ENCODE results near the gene MRS2.
"Not testable (repeated sequence)": the region's sequence is repeated elsewhere in the genome, so short reads cannot be mapped to it uniquely, and the experiment has no call there.

MRS2 gene, protein sequence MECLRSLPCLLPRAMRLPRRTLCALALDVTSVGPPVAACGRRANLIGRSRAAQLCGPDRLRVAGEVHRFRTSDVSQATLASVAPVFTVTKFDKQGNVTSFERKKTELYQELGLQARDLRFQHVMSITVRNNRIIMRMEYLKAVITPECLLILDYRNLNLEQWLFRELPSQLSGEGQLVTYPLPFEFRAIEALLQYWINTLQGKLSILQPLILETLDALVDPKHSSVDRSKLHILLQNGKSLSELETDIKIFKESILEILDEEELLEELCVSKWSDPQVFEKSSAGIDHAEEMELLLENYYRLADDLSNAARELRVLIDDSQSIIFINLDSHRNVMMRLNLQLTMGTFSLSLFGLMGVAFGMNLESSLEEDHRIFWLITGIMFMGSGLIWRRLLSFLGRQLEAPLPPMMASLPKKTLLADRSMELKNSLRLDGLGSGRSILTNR

DNA sequence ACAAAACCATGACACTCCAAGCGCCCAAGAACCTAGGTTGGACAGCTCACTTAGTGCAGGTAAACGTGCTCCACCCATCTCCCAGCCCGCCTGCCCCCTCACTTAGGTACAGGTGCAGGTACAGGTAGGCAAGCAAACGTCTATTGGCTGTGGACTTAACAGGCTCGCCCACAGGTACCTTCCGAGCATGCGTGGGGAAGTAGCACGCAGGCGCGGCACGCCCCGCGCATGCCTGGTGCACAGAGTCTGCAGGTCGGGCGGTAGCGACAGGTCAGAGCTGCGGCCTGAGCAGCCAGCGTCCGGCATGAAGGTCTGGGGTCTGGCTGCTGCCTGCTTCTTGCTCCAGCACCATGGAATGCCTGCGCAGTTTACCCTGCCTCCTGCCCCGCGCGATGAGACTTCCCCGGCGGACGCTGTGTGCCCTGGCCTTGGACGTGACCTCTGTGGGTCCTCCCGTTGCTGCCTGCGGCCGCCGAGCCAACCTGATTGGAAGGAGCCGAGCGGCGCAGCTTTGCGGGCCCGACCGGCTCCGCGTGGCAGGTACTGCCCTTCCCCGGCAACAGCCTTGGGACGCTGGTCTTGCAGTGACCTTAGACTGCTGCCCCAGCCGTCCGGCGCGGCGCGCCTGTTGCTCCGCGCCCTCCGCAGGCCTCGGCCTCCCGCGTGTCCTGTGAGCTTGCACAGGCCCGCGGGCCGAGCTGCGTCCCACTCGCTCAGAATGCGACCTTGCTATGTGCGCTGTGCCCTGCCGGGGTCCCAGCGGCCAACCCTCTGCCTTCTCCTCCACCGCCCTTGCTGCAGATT lies at the start of gene MRS2:
Gene MRS2 (plus strand): TSS at position 240 of the 804 bp plus-strand sequence. CDS start 111 bp downstream, at position 351.
- DNase-seq: peak; percentile 40 to 92 (median 83)

DNA sequence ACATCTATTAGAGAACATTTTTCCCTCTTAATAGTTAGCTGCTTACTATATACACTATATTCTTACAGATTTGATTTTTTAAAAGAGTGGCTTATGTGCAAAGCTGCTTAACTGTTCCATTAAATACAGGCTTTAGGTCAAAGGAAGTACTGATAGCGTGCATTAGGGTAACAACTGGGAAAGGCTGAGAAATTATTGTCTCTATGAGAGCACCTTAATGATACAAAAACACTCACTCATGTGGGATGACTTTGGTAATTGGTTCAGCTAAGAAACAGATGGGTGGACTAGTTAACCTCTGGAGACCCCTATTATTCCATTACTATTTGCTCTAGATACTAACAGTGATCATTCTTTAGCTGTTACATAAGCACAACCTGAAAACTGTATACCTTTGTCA lies 48.9 kb upstream of the MRS2 start:
- no peak for DNase-seq

DNA sequence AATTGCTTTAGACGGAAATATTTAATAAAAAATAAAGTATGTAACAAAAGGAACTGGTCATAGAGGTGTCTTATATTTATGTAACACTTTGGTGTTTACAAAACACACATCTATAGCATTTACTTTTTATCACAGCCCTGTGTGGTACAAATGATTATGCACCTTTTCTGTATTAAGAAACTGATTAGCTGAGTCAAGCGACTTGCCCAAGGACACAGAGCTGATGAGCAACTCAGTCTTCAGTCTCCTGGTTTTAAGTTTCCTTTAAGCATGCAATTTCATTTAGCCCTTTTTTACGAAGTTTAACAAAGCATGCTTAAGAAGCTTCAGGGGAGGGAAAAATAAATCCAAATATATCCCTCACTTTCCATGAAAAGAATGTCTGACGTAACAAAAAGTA lies 47.3 kb upstream of the MRS2 start:
- DNase-seq: no peak

DNA sequence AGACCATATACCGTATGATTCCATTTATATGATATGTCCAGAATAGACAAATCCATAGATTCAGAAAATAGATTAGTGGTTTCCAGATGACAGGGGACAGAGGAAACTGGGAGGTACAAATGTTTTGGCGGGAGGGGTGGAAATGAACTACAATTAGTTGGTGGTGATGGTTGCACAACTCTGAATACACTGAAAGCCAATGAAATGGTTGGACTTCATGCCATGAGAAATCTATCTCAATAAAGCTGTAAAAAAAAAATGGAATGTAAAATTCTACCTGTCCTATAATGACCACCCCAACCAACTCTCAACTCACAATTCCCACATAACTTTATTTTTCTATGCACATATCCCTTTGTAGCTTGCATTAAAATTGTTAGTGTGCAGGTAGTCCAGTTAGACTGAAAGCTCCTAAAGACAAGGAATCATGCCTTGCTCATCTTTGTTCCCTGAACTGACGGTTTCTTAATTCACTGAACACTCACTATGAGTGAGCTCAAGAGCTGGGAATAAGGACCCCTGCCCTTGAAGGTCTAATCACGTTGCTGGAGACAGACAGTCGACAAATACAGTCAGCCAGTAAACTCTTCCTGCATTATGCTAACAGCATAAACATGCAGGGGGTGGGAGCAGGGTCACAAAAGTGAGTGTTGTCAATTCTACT lies 46.3 kb upstream of the MRS2 start:
- no peak for DNase-seq

DNA sequence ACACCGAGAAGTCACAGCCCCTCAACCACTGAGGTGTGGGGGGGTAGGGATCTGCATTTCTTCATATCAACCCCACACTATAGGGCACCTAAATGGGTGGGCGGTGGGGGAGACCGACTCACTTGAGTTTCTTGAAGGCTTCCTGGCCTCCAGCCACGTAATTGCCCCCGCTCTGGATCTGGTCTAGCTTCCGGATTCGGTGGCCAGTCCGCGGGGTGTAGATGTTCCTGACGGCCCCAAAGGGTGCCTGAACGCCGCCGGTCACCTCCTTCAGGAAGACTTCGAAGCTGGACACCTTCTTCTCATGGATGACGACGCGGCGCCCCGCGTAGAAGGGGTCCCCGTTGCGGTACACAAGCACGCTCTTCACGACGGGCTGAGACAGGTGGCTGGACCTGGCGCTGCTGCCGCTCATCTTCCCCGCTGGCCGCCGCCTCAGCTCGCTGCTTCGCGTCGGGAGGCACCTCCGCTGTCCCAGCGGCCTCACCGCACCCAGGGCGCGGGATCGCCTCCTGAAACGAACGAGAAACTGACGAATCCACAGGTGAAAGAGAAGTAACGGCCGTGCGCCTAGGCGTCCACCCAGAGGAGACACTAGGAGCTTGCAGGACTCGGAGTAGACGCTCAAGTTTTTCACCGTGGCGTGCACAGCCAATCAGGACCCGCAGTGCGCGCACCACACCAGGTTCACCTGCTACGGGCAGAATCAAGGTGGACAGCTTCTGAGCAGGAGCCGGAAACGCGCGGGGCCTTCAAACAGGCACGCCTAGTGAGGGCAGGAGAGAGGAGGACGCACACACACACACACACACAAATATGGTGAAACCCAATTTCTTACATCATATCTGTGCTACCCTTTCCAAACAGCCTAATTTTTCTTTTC lies 45.2 kb upstream of the MRS2 start, which contains the start of gene DCDC2:
Gene DCDC2 (minus strand): TSS at position 724 of the 883 bp plus-strand sequence. CDS start 309 bp downstream, at position 415.
- peak in 17 of 58 donors; percentile 1 to 36 (median 4) for DNase-seq

DNA sequence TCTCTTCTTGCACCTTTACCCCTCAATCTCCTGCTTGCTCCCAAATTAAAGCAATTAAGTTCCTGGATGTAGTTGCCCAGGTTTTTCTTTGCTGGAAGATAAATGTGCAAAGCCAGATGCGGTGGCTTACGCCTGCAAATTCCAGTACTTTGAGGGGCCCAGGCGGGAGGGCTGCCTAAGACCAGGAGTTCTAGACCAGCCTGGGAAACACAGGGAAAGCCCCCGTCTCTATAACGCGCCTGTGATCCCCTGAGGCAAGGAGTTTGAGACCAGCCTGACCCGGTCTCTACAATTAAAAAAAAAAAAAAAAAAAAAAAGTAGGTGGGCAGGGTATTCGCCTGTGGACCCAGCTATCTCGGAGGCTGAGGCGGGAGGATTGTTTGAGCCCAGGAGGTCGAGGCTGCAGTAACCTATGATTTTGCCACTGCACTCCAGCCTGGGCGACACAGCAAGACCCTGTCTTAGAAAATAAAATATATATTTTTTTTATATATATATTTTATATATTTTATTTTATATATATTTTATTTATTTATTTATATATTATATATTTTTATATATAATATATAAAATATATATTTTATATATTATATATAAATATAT lies 44.4 kb upstream of the MRS2 start:
- DNase-seq: no peak

DNA sequence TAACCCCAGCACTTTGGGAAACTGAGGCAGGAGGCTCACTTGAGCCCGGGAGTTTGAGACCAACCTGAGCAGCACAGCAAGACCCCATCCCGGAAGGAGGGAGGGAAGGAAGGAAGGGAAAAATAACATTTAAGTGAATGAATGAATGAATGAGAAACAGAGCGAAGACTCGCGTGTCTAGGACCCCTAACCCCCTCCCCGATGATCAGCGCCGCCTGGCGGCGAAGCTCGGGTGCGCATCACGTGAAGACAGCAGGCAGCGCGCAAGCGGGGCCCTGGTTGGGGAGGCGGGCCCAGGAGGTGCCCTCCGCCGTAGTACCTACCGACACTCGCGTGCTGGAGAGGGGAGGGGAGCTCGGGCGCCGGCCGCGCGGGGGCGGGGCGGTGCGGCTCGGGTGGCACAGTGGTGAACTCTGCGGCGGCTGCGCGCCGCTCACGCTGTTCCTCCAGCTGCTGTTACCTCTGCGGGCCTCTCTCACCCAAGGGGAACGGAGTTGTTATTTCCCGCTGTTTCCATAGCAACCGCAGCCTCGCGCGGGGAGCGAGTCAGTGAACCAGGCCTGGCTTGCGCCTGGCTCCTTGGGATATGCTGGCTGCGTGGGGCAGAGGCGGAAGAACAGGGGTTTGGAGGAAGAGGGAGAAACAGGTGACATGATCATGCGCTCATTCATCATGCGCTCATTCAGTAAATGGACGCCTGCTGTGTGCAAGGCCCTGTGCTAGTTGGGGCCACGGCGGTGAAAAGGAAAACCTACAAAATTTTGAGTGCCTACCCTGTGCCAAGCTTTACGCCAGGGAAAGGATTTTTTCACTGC lies 42.9 kb upstream of the MRS2 start:
- peak in 55 of 58 donors; percentile 10 to 82 (median 51) for DNase-seq

DNA sequence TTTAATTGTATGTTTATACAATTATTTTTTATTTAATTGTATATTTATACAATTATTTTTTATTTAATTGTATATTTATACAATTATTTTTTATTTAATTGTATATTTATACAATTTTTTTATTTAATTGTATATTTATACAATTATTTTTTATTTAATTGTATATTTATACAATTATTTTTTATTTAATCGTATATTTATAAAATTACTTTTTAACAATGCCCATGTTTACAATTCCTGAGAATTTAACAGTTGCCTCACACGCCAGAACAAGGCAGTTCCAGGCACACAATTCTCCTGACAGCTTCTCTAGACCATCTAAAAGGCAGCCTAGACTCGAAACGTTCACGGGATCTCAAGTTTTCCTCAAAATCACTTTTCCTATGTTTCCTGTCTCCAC lies 40.4 kb upstream of the MRS2 start:
- not testable (repeated sequence) for DNase-seq

DNA sequence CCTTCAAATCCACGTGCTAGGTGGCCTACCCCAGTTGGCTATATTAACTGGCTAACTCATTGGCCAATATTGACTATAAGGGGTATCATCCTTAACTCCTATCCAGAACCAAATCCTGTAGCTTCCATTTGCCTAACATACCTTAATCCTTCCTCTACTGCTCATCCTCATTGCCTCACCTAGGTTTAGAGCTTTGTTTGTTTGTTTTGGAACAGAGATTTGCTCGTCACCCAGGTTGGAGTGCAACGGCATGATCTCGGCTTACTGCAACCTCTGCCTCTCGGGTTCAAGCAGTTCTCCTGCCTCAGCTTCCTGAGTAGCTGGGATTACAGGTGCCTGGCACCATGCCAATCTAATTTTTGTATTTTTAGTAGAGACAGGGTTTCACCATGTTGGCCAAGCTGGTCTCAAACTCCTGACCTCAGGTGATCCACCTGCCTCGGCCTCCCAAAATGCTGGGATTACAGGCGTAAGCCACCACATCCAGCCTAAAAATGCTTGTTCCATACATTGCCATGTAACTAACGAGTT lies 37.6 kb upstream of the MRS2 start:
- not testable (repeated sequence) for DNase-seq

DNA sequence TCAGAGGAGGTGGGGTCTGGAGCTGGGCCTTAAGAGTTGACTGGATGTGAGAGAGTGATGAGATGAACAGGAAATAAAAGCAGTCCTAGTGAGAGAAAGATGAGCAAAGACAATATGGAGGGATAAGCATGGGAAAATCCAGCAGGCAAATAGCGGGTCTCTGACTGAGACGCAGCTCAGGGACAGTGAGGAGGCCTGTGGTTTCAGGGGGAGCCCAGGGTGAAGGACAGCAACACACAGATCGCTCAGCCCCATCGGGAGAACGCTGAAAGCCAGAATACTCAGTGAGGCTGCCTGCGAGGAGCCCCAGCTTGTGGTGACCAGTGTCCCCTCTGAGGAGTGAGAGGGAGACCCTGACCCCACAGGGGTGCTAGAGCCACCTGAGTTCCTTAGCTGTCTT lies 28.1 kb upstream of the MRS2 start:
- DNase-seq: no peak

DNA sequence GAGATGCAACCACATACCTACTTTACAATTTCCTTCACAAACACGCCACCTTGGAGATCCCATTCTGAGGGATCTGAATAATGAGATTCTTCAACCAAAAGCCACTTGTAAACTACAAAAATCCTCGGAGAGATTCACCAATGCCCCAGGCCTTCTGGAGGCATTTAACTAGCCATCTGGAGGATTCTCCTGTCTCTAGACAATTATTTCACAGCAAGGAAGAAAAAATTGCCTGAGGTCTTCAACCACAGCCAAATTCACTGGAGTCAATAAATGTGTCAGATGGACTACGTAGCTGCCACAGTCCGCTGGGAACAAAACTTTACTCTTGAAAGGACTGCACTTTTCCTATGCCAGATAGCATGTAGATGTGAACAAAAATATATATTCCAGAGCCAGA lies 25.9 kb upstream of the MRS2 start:
- no peak for DNase-seq

DNA sequence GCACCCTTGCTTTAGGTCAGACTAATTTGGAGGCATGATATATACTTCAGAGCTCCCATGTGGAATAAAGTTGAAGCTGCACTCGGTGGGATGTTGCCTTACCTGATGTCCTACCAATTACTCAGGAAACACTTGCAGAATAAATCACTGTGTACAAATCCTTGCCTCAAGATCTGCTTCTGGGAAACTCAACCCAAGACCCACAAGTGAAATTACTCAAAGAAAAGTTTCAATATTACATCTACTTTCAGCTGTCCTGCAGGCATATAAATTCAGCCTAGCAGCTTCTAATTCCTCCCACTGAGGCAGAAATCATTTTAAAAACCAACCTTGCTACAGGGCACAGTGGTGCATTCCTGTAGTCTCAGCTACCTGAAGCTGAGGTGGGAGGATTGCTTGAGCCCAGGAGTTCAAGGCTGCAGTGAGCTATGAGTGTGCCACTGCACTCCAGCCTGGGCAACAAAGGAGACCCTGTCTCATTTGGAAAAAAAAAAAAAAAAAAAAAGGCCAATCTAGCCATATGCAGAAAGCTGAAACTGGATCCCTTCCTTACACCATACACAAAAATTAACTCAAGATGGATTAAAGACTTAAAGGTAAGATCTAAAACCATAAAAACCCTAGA lies 24.2 kb upstream of the MRS2 start:
- DNase-seq: no peak

DNA sequence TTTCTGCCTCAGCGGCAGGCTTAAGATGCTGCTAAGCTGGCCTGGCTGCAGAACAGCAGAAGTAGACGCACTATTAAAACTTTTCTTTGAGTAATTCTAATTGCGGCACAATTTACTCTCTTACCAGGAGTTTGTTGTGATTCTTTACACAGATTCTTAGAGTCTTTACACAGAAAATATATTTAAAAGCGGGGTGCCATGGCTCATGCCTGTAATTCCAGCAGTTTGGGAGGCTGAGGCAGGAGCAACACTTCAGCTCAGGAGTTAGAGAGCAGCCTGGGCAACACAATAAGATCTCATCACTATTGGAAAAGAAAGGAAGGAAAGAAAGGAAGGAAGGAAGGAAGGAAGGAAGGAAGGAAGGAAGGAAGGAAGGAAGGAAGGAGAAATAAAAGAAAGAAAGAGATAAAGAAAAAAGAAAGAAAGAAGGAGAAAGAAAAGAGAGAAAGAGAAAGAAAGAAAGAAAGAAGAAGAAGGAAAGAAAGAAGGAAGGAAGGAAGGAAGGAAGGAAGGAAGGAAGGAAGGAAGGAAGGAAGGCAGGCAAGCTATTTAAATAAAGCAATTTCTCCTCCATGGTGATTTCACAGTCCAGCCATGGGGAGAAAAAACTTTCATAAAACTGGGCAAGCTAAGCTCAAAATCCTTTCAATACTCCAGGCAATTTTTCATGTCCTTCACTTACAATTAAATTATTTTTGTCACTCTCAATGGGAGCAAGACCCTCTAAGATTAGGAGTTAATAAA lies 21.1 kb upstream of the MRS2 start:
- DNase-seq: no peak

DNA sequence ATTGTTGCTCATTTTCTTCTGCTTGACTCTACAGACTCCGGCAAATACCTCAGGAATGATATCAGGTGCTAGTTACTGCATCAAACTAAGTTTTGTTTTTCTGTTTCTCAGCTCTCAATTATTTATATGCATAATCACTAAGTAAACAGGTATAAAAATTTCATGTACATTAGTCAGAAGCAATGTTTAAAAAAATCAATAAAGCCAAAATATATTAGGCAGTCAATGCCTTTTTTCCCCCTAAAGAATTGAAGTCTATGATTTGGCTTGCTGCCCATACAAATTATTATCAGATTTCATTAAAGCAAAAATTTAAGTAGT lies 20.6 kb upstream of the MRS2 start:
- DNase-seq: no peak

DNA sequence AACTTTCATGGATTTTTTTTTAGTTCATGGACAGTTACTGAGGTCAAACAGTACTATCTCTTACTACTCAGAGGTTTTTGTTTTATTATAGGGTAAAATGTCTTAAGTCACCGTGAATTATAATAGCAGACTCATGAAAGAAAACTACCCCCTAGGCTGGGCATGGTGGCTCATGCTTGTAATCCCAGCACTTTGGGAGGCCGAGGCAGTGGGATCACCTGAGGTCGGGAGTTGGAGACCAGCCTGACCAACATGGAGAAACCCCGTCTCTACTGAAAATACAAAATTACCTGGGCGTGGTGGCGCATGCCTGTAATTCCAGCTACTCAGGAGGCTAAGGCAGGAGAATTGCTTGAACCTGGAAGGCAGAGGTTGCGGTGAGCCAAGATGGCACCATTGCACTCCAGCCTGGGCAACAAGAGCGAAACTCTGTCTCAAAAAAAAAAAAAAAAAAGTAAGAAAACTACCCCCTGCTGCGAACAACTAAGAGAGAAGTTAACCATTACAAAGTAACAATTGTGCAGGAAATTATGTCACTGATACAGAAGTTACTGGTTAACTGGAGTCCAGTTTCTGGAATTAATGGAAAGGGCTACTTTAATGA lies 19.7 kb upstream of the MRS2 start:
- not testable (repeated sequence) for DNase-seq

DNA sequence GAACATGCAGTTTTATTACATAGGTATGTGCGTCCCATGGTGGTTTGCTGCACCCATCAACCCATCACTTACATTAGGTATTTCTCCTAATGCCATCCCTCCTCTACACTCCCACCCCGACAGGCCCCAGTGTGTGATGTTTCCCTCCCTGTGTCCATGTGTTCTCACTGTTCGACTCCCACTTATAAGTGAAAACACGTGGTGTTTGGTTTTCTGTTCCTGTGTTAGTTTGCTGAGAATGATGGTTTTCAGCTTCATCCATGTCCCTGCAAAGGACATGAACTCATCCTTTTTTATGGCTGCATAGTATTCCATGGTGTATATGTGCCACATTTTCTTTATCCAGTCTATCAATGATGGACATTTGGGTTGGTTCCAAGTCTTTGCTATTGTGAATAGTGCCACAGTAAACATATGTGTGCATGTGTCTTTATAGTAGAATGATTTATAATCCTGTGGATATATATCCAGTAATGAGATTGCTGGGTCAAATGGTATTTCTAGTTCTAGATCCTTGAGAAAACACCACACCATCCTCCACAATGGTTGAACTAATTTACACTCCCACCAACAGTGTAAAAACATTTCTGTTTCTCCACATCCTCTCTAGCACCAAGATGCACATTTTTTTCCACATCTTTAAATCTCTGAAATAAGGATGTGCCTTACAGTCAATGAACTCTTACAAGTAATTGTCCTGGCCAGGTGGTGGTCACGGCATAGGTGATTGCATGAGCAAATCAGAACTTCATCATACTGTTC lies 18.2 kb upstream of the MRS2 start:
- DNase-seq: not testable (repeated sequence)

Data from anterior cingulate cortex (tissue), 58 donors.